B cell (primary cell): ENCODE data around the gene TLR9.

ENCODE experiments used
- EZH2 ChIP-seq: IDR thresholded peaks from 2 replicates; pipeline ENCODE4 v1.6.1; 2012; ENCODE audit warnings: borderline replicate concordance, low read depth, mild to moderate bottlenecking, moderate library complexity, low read length; ENCODE audit not compliant: insufficient read depth, poor library complexity, severe bottlenecking
- TF ChIP-seq, protein P1 (sequence below): fragments of 200-600 bp; IDR thresholded peaks from one replicate; pipeline ENCODE4 v1.8.0; 2022; ENCODE audit warnings: antibody characterized with exemption, mild to moderate bottlenecking

DNA sequence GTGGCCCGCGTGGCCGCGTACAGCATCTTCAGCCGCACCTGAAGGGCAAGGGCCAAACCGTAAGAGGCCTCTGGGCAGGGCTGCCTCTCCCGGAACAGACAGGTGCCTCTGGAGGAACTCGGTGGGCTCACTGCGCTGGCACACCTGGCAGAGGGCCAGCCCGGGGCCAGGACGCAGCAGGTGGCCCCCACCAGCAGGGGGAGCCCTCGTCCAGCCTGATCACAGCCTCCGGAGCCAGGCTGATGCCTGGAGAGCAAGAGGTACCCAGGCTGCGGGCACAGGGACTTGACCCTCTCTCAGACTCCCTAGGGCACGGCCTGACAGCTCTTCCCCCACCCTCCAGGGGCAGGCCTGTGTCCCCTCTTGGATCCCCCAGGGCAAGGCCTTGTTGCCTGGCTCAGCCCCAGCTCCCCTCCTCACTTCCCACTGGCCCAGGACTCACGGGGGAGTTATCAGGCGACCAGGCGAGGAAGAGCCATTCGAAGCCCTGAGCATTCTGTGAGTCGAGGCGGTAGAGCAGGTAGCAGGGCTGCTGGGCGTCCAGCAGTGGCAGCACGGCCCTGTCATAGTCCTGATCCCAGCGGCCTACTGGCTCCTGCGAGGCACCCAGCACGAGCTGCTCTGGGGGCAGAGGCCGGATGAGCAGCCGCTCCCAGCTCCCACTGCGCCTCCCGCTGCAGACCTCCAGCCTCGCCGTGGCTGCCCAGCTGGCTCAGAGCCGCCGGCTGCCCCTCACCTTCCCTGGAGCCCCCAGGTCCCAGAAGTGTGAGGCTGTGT lies 6.2 kb upstream of the TLR9 start:
- no peak for TF ChIP-seq EZH2
- TF ChIP-seq, protein P1, sequence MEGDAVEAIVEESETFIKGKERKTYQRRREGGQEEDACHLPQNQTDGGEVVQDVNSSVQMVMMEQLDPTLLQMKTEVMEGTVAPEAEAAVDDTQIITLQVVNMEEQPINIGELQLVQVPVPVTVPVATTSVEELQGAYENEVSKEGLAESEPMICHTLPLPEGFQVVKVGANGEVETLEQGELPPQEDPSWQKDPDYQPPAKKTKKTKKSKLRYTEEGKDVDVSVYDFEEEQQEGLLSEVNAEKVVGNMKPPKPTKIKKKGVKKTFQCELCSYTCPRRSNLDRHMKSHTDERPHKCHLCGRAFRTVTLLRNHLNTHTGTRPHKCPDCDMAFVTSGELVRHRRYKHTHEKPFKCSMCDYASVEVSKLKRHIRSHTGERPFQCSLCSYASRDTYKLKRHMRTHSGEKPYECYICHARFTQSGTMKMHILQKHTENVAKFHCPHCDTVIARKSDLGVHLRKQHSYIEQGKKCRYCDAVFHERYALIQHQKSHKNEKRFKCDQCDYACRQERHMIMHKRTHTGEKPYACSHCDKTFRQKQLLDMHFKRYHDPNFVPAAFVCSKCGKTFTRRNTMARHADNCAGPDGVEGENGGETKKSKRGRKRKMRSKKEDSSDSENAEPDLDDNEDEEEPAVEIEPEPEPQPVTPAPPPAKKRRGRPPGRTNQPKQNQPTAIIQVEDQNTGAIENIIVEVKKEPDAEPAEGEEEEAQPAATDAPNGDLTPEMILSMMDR, result peak; percentile 94
